Keratinocyte (primary cell): ENCODE data around the gene PIGA. TPM values are rescaled to one million over a fixed set of nuclear protein-coding genes. Genes with fewer than 3 reads are reported as not detected.

ENCODE experiments used
- DNase-seq: peaks from one replicate; pipeline ENCODE4 v3.0.0-alpha.2; 2011; ENCODE audit warnings: low read depth, missing footprints, low spot score
- FAIRE-seq: peaks from 2 replicates; lab custom pipeline; 2011; peaks lifted over from hg19 to GRCh38; lab: Jason Lieb, UNC
- H2AFZ ChIP-seq: 2 replicates; pipeline ENCODE4 v1.6.0; 2012; ENCODE audit warnings: low read length, control low read depth, inconsistent platforms; ENCODE audit not compliant: control insufficient read depth
- H3K27ac ChIP-seq: 2 replicates; pipeline ENCODE4 v1.5.1; 2011; ENCODE audit warnings: low read length; ENCODE audit not compliant: control insufficient read depth, insufficient read depth
- H3K27me3 ChIP-seq: 3 replicates; pipeline ENCODE4 v1.6.0; 2011; ENCODE audit warnings: low read length; ENCODE audit not compliant: control insufficient read depth, insufficient read depth; ENCODE audit errors: extremely low read depth
- H3K36me3 ChIP-seq, 2 experiments: 2 replicates in 1 of 2; 3 replicates in 1 of 2; pipeline ENCODE4 v1.5.1; 2011; ENCODE audit warnings: low read length in 2 of 2, mild to moderate bottlenecking in 1 of 2; ENCODE audit not compliant: control insufficient read depth in 2 of 2, insufficient read depth in 2 of 2; ENCODE audit errors: extremely low read depth in 1 of 2
- H3K4me1 ChIP-seq: 3 replicates; pipeline ENCODE4 v1.5.1; 2011; ENCODE audit warnings: low read length; ENCODE audit not compliant: control insufficient read depth, insufficient read depth; ENCODE audit errors: extremely low read depth
- H3K4me2 ChIP-seq: 3 replicates; pipeline ENCODE4 v1.6.0; 2011; ENCODE audit warnings: low read depth, low read length; ENCODE audit not compliant: control insufficient read depth, insufficient read depth; ENCODE audit errors: extremely low read depth
- H3K4me3 ChIP-seq, 3 experiments: fragments of 200-600 bp in 1 of 3; sonication (generic) in 1 of 3; 2 replicates in 2 of 3; 3 replicates in 1 of 3; pipeline ENCODE4 v1.5.1; 2011 to 2016; ENCODE audit warnings: low read length in 3 of 3, mild to moderate bottlenecking in 3 of 3, control low read depth in 2 of 3, inconsistent platforms in 1 of 3, low read depth in 1 of 3, mixed read lengths in 1 of 3, mixed run types in 1 of 3, moderate library complexity in 1 of 3; ENCODE audit not compliant: control insufficient read depth in 2 of 3, insufficient read depth in 2 of 3; ENCODE audit errors: extremely low read depth in 1 of 3
- H3K79me2 ChIP-seq: 2 replicates; pipeline ENCODE4 v1.6.0; 2012; ENCODE audit warnings: low read length; ENCODE audit not compliant: control insufficient read depth, insufficient read depth
- H3K9ac ChIP-seq: 3 replicates; pipeline ENCODE4 v1.6.0; 2011; ENCODE audit warnings: low read length; ENCODE audit not compliant: control insufficient read depth, insufficient read depth; ENCODE audit errors: extremely low read depth
- H3K9me1 ChIP-seq: 3 replicates; pipeline ENCODE4 v1.6.0; 2011; ENCODE audit warnings: low read length; ENCODE audit not compliant: control insufficient read depth, insufficient read depth; ENCODE audit errors: extremely low read depth
- H3K9me3 ChIP-seq: 2 replicates; pipeline ENCODE4 v1.5.1; 2012; ENCODE audit warnings: low read depth, low read length; ENCODE audit not compliant: control insufficient read depth
- H4K20me1 ChIP-seq: 3 replicates; pipeline ENCODE4 v1.6.0; 2011; ENCODE audit warnings: low read length; ENCODE audit not compliant: control insufficient read depth, insufficient read depth; ENCODE audit errors: extremely low read depth
- CTCF ChIP-seq, 3 experiments: IDR thresholded peaks in 1 of 3; conservative IDR thresholded peaks in 1 of 3; optimal IDR thresholded peaks in 1 of 3; 2 replicates in 2 of 3; 3 replicates in 1 of 3; pipeline versions ENCODE3 to v1.5.1; 2011; ENCODE audit warnings: low read length in 3 of 3, mild to moderate bottlenecking in 3 of 3, moderate library complexity in 2 of 3, control low read depth in 1 of 3, inconsistent platforms in 1 of 3; ENCODE audit not compliant: insufficient read depth in 2 of 3; ENCODE audit errors: extremely low read depth in 1 of 3
- EZH2 ChIP-seq: IDR thresholded peaks from one replicate; pipeline ENCODE4 v1.6.1; 2012; ENCODE audit warnings: inconsistent platforms, mild to moderate bottlenecking, low read length, moderate library complexity
- dilution Hi-C: fragments of 300-500 bp; cut with MboI; formaldehyde crosslinking; loops from one replicate; pipeline ENCODE4 v1.7.0; 2020; ENCODE audit warnings: low sequenced_read_pairs; ENCODE audit not compliant: extremely low pct_ligation_motif_present
- polyA plus RNA-seq, 5 experiments: library from polyadenylated mRNA; depleted of rRNA in 3 of 5; stranded (reverse) in 3 of 5; stranded (forward) in 1 of 5; unstranded in 1 of 5; fragments of >200 nt; gene quantifications; 1 replicate in 1 of 5; 2 replicates in 3 of 5; 3 replicates in 1 of 5; pipeline versions ENCODE4 v1.2.1 to v1.2.3, GENCODE V29; 2011 to 2012; ENCODE audit warnings: missing spikeins in 2 of 5, low read depth in 1 of 5, low replicate concordance in 1 of 5

The PIGA gene
- polyA plus RNA-seq, 1 donor (not counting 4 experiments of a cell fraction or from before 2014, with no cell fraction given), result 17.0 TPM

GRCh38 chrX:15340867-15341266 lies 5.5 kb upstream of the PIGA start:
- peaks cover 6% of the 10 kb centered on the region for H3K27me3 ChIP-seq
- no peaks in the 10 kb centered on the region for H3K9me1 ChIP-seq
- H3K27ac ChIP-seq, result no peak overlapping the region
- no peaks in the 10 kb centered on the region for H3K79me2 ChIP-seq
- no peaks in the 10 kb centered on the region for H3K36me3 ChIP-seq
- H3K9me3 ChIP-seq, result no peaks in the 10 kb centered on the region
- dilution Hi-C loops, result no loop called here
- no peak for DNase-seq
- TF ChIP-seq CTCF (optimal IDR thresholded peaks at IDR 0.05 in 1 of 3, IDR thresholded peaks at IDR 0.05 in 1 of 3, conservative IDR thresholded peaks at IDR 0.05 in 1 of 3; ENCODE audit: extremely low read depth in 1 of 3, insufficient read depth in 2 of 3, low read length in 3 of 3) (no peak), EZH2 (no peak)
- H3K9ac ChIP-seq, result no peak overlapping the region
- no peak overlapping the region for H2AFZ ChIP-seq
- H3K4me1 ChIP-seq, result no peaks in the 10 kb centered on the region
- no peak overlapping the region for H3K4me3 ChIP-seq
- no peaks in the 10 kb centered on the region for H4K20me1 ChIP-seq
- no peak for FAIRE-seq
- no peak overlapping the region for H3K4me2 ChIP-seq

GRCh38 chrX:15336023-15336413 lies 695 bp upstream of the PIGA start:
- dilution Hi-C loops, result no loop called here
- Histone ChIP-seq H3K4me2 (peak overlapping the region; percentile 46), H3K9ac (peak overlapping the region; percentile 93), H3K9me1 (no peaks in the 10 kb centered on the region), H4K20me1 (no peaks in the 10 kb centered on the region), H3K9me3 (no peaks in the 10 kb centered on the region), H3K4me3 (peak overlapping the region; percentile 17 to 64 (median 31)), H3K27me3 (peaks cover 6% of the 10 kb centered on the region), H3K4me1 (no peaks in the 10 kb centered on the region), H2AFZ (no peak overlapping the region), H3K36me3 (peaks cover 0 to 3% of the 10 kb centered on the region in 2 experiments), H3K27ac (peak overlapping the region; percentile 75), H3K79me2 (peaks cover 12% of the 10 kb centered on the region)
- DNase-seq, result no peak
- peak; percentile 17 for FAIRE-seq
- no peak for TF ChIP-seq EZH2
- no peak for TF ChIP-seq CTCF (optimal IDR thresholded peaks at IDR 0.05 in 1 of 3, IDR thresholded peaks at IDR 0.05 in 1 of 3, conservative IDR thresholded peaks at IDR 0.05 in 1 of 3; ENCODE audit: extremely low read depth in 1 of 3, insufficient read depth in 2 of 3, low read length in 3 of 3)
